Kidney (tissue), 22 donors: ENCODE measurements around the gene ABCA10. TPM values are rescaled to one million over a fixed set of nuclear protein-coding genes. Genes with fewer than 3 reads are reported as not detected.
"Not testable (repeated sequence)": the region's sequence is repeated elsewhere in the genome, so short reads cannot be mapped to it uniquely, and the experiment has no call there.

Experiments used
- DNase-seq, 5 donors: peaks; one replicate each; pipeline ENCODE4 v3.0.0-alpha.2; 2013 to 2020
- FAIRE-seq: peaks from 2 replicates; lab custom pipeline; 2012; peaks lifted over from hg19 to GRCh38; lab: Jason Lieb, UNC
- H3K27ac ChIP-seq, 2 donors: one replicate each; pipeline ENCODE4 v1.7.0; 2013; ENCODE audit warnings: low read depth in 2 of 2, low read length in 2 of 2, inconsistent platforms in 1 of 2
- H3K27me3 ChIP-seq: one replicate; pipeline ENCODE4 v1.7.1; 2013; ENCODE audit warnings: low read length, inconsistent platforms; ENCODE audit not compliant: control insufficient read depth, insufficient read depth
- H3K36me3 ChIP-seq, 3 donors: one replicate each; pipeline versions ENCODE4 v1.7.0 to v1.7.1; 2013; ENCODE audit warnings: low read length in 3 of 3, control low read depth in 1 of 3, inconsistent platforms in 1 of 3; ENCODE audit not compliant: insufficient read depth in 3 of 3, control insufficient read depth in 2 of 3
- H3K4me1 ChIP-seq, 3 donors: one replicate each; pipeline versions ENCODE4 v1.7.0 to v1.7.1; 2013; ENCODE audit warnings: low read length in 3 of 3, inconsistent platforms in 1 of 3, low read depth in 1 of 3; ENCODE audit not compliant: control insufficient read depth in 2 of 3, insufficient read depth in 2 of 3
- H3K4me3 ChIP-seq, 3 donors: one replicate each; pipeline versions ENCODE4 v1.7.0 to v1.8.1; 2013; ENCODE audit warnings: low read length in 3 of 3, control low read depth in 1 of 3, inconsistent platforms in 1 of 3
- H3K9ac ChIP-seq, 3 donors: one replicate each; pipeline versions ENCODE4 v1.7.0 to v1.7.1; 2013; ENCODE audit warnings: low read length in 3 of 3, control low read depth in 1 of 3, inconsistent platforms in 1 of 3
- H3K9me3 ChIP-seq, 3 donors: one replicate each; pipeline versions ENCODE4 v1.7.0 to v1.7.1; 2013; ENCODE audit warnings: low read length in 3 of 3, control low read depth in 1 of 3, inconsistent platforms in 1 of 3; ENCODE audit not compliant: control insufficient read depth in 2 of 3, insufficient read depth in 1 of 3
- intact Hi-C: fragments of 100-400 bp; cut with DNase I; formaldehyde crosslinking; loops from one replicate; pipeline ENCODE4 v1.11.1; 2022
- long read RNA-seq, 10 donors: library from polyadenylated mRNA in 1 of 10; unstranded in 1 of 10; transcript quantifications; one replicate each; pipeline ENCODE4 v2.0.0 and lab custom pipeline, GENCODE V29; 2021 to 2026
- polyA plus RNA-seq: library from polyadenylated mRNA; stranded (reverse); fragments of 350-450 nt; fragmentation: Illumina TruSeq; extraction: RNeasy Lipid Tissue Mini Kit (QIAGEN cat#74804); gene quantifications from one replicate; pipeline ENCODE4 v1.2.3, GENCODE V29; 2014; ENCODE audit warnings: low read depth, low replicate concordance; ENCODE audit not compliant: insufficient read depth
- total RNA-seq: library from RNA; stranded (reverse); fragmentation: NEBNext Ultra II Directional; extraction: Animal tissue kit (Norgen Biotek cat#: 25700); gene quantifications from one replicate; pipeline ENCODE4 v1.2.1, GENCODE V29; 2021
- TF ChIP-seq, protein P1 (sequence below): IDR thresholded peaks from 3 replicates; pipeline ENCODE4 v1.5.1; 2012; ENCODE audit warnings: mild to moderate bottlenecking, moderate library complexity, borderline replicate concordance; ENCODE audit not compliant: insufficient read depth; ENCODE audit errors: extremely low read depth
- donor health status: control.
- donor health status: control.
- donor health status: control.
- donor health status: control.
- donor health status: control.
- donor health status: DM: yes; HTN: yes; CAD: no.
- donor health status: Normal renal cell carcinoma (clear cell type).

Gene ABCA10
- total RNA-seq (4.2 TPM), polyA plus RNA-seq (2.1 TPM)
- long read RNA-seq, donor 1, result 0 reads
- long read RNA-seq, donor 2, result 0 reads
- long read RNA-seq, donor 3, result 0 reads
- long read RNA-seq, donor 4, result 0 reads
- long read RNA-seq, donor 5, result 0 reads
- long read RNA-seq, donor 6, result 0 reads
- long read RNA-seq, donor 7, result 0 reads
- long read RNA-seq, donor 8, result 0 reads
- long read RNA-seq, donor 9, result 0 reads
- long read RNA-seq, donor 10, partial matches to known transcripts, result 0 of 1 reads
- long read RNA-seq, donor 10, other reads (novel, unspliced or antisense), result 0 of 1 reads

DNA sequence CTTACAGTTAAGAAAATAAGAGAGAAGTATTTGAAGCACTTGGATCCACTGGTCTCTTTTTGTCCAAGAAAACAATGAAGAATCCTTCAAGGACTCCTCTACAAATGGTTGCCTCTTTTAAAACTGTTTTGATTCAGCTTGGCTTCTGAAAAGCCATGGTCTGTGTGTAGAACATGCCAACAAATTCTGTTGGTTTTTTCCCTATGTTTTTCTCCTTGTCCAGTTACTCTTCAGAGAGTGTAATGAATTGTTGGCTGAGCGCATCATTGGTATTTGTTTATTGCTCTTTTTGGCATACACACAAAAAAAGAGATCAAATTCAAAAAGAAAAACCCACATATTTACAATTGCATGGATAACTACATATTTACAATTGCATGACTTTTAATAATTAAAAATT, at the start of gene ABCA10:
Gene ABCA10, minus strand, starts transcription at position 249 of the 400 bp plus-strand sequence. CDS start 3,466 bp downstream, outside the sequence.
- Histone ChIP-seq H3K27me3 (no peaks in the 10 kb centered on the region), H3K9me3 (peaks cover 0 to 6% (median 2%) of the 10 kb centered on the region in 3 donors), H3K36me3 (no peaks in the 10 kb centered on the region), H3K4me1 (no peaks in the 10 kb centered on the region), H3K9ac (no peak within 1 kb of the TSS), H3K4me3 (no peak within 1 kb of the TSS), H3K27ac (no peak within 1 kb of the TSS)
- FAIRE-seq, result no peak
- TF ChIP-seq, protein P1, sequence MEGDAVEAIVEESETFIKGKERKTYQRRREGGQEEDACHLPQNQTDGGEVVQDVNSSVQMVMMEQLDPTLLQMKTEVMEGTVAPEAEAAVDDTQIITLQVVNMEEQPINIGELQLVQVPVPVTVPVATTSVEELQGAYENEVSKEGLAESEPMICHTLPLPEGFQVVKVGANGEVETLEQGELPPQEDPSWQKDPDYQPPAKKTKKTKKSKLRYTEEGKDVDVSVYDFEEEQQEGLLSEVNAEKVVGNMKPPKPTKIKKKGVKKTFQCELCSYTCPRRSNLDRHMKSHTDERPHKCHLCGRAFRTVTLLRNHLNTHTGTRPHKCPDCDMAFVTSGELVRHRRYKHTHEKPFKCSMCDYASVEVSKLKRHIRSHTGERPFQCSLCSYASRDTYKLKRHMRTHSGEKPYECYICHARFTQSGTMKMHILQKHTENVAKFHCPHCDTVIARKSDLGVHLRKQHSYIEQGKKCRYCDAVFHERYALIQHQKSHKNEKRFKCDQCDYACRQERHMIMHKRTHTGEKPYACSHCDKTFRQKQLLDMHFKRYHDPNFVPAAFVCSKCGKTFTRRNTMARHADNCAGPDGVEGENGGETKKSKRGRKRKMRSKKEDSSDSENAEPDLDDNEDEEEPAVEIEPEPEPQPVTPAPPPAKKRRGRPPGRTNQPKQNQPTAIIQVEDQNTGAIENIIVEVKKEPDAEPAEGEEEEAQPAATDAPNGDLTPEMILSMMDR, result no peak
- intact Hi-C loops, result no loop called here
- no peak for DNase-seq

DNA sequence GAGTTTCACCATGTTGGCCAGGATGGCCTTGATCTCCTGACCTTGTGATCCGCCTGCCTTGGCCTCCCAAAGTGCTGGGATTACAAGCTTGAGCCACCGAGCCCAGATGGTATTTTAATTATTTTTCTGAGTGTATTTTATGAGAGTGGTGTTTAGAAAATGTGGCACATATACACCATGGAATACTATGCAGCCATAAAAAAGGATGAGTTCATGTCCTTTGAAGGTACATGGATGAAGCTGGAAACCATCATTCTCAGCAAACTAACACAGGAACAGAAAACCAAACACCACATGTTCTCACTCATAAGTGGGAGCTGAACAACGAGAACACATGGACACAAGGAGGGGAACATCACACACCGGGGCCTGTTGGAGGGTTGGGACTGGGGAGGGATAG, 47.7 kb upstream of the ABCA10 start:
- H3K4me3 ChIP-seq, H3K36me3 ChIP-seq, FAIRE-seq, DNase-seq, intact Hi-C loops, H3K9ac ChIP-seq, H3K27me3 ChIP-seq, H3K9me3 ChIP-seq, H3K4me1 ChIP-seq, H3K27ac ChIP-seq: not testable (repeated sequence)

DNA sequence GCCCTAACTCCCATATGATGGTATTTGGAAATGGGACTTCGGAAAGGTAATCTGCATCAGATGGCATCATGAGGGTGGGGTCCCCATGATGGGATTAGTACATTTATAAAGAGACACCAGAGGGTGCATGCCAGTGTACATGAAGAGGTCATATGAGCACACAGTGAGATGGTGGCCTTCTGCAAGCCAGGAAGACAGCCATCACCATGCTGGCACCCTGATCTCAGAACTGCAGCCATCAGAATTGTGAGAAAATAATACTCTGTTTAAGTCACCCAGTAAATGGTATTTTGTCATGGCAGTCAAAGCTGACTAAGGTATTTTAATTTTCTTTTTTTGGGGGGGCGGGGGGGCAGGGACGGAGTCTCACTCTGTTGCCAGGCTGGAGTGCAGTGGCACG, 47.1 kb upstream of the ABCA10 start:
- intact Hi-C loops, result no loop called here
- Histone ChIP-seq H3K4me1 (no peaks in the 10 kb centered on the region), H3K36me3 (no peaks in the 10 kb centered on the region), H3K4me3 (no peak overlapping the region), H3K27ac (no peak overlapping the region), H3K9ac (no peak overlapping the region), H3K27me3 (no peaks in the 10 kb centered on the region), H3K9me3 (no peaks in the 10 kb centered on the region)
- FAIRE-seq, result no peak
- TF ChIP-seq, protein P1, result no peak
- DNase-seq, result no peak

GRCh38 chr17:69271023-69271422, 42.4 kb upstream of the ABCA10 start:
- H3K27ac ChIP-seq, result no peak overlapping the region
- DNase-seq (no peak), FAIRE-seq (no peak)
- no peaks in the 10 kb centered on the region for H3K4me1 ChIP-seq
- H3K4me3 ChIP-seq, result no peak overlapping the region
- no peak overlapping the region for H3K9ac ChIP-seq
- H3K27me3 ChIP-seq, result no peaks in the 10 kb centered on the region
- H3K9me3 ChIP-seq, result no peaks in the 10 kb centered on the region
- no peaks in the 10 kb centered on the region for H3K36me3 ChIP-seq
- TF ChIP-seq, protein P1, result no peak
- intact Hi-C loops, result no loop called here
